ENCODE measurements around the gene TM4SF18.
A peak's percentile ranks its signal among the peaks of the same experiment; 100 is the strongest.

The TM4SF18 gene

GRCh38 chr3:149330609-149331331 is 2.7 kb downstream of the TM4SF18 start:
- DNase-seq (ENCODE audit: low spot score), result no peak

DNA sequence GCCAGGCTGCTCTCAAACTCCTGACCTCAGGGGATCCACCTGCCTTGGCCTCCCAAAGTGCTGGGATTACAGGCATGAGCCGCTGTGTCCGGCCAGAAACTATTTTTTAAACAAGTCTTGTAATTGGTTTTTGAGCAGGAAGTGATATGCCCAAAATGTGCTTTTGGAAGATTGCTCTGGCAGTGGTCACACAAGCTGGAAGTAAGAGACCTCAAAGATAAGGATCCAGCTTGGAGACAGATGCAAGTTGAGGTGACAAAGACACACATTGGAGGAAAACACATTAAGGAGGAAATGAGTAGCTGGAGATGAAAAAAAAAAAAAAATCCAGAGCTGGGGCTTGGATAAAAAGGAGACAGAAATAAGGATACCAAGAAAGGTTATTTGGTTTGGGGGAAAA is 6.3 kb downstream of the TM4SF18 start:
- no peak for DNase-seq (ENCODE audit: low spot score)

DNA sequence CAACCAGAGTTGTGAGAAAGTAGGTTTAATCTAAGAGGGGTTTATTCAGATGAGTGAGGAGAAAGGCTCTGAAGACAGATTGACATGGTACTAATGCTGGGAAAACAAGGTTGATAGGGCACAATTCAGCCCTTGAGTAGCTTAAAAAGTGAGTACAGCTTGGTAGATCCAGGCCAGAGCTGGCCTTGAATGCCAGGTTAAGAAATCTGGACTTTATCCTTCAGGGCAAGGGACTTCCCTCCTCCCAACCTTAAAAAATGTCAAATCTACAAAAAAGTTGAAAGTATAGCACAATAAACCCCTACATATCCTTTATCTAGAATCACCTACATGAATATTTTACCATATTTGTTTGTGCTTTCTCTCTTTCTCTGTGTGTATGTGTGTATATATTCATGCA is 7.9 kb downstream of the TM4SF18 start:
- DNase-seq (ENCODE audit: low spot score), result no peak

DNA sequence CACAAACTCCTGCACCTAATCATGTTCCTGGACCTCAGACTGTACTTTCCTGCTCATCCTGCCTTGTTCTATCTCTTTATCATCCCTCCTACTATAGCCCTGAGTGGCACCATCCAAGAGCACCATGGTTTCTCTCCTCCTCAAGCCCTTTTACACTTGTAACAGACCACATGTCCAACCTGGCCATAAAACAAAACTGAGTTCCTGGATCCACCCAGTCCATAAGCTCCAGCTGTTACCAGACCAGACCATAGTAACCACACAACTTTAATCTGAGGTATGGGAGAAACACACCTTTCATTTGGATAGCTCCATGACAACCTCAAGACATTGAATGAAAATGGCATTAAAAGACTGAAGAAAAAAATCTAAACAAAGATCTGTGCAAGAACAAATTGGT is 9.1 kb downstream of the TM4SF18 start:
- DNase-seq (ENCODE audit: low spot score), result no peak

DNA sequence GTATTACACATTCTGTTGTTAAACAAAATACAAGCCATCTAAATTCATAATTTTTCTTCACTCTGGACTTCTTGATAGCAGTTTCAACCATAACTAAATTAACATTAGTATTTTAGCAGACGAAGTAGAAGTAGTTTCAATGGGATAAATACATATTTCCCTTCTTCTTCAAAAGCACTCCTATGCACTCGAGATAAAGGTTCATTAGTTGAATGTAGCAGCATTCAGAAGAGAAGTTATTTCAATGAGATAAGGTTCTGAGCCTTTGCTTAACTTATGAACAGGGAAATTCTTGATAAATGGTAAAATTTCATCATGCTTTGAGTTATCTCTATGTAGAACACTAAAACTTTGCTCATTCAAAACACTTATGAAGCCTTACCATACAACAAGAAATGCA is 11.8 kb downstream of the TM4SF18 start:
- no peak for DNase-seq (ENCODE audit: low spot score)

DNA sequence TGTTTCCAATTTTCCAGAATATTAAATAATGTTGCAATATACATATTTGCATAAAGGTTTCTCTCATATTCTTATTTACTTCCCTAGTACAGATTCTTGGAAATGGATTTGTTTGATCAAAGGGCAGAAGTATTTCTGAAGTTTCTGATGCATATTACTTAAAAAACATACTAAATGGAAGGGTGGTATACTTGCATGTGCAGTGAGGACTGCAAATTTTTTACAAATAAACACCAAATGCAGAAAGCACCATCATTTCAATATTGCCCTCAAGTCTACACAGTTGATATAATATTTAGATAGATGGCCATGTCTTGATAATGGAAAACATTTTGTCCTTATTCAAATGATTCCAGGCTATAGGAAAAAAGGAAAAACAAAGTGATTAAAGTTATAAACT is 12.3 kb downstream of the TM4SF18 start:
- DNase-seq (ENCODE audit: low spot score), result no peak

DNA sequence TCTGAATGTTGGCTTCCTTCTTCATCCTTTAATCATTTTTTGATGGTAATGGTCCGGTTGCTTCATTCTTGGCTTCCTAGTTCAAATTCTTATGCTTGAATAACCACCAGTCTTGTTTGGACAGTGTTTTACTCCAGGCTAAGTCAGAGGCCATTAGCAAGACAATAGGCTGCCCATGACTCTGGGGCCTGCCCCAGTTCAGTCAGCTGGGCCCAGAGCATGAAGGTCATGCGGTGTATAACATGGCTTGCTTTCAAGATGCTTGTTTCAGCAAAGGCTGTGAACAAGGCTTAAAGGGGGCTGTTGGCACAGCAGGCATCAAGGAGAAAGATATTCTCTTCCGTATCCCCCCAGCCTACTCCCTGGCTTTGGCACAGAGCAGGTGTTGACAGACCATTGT is 13.7 kb downstream of the TM4SF18 start:
- no peak for DNase-seq (ENCODE audit: low spot score)

GRCh38 chr3:149317072-149317471 is 16.4 kb downstream of the TM4SF18 start:
- no peak for DNase-seq (ENCODE audit: low spot score)

DNA sequence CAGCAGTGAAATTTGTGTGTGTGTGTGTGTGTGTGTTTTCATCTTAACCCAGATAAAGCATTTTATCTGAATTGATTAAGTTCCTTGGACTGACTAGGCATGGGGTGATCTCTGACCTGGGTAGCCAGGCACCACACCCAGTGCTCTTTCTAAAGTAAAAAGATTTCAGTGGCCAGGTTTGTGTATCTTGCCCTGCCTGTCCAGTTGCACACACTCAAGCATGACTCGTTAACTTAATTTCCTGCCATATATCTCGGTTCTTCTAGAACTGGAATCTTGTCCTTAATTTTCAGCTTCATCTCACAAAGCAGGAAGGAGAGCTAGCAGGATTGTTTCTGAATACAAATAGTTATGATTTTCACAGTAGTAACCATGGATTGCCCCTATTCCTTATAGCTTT is 17.0 kb downstream of the TM4SF18 start:
- no peak for DNase-seq (ENCODE audit: low spot score)

DNA sequence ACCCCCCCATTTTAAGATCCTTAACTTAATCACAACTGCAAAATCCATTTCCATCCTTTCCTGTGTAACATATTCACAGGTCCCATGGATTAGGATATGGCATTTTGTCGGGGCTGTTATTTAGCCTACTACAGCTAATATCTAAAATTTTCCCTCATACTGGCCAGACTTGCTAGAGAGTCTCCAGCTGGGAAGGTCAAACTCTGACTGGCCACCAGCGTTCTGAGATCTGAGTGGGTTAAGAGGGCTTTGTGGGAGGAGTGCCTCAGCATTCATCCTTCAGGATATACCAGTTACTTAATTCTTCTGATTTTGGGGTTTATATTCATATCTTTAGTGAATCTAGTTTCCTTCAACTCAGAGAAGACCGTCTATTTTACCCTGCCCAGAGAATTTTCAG is 17.7 kb downstream of the TM4SF18 start:
- no peak for DNase-seq (ENCODE audit: low spot score)

- no peak for DNase-seq (ENCODE audit: low spot score)
Measured at GRCh38 chr3:149314807-149315578, 18.4 kb downstream of the TM4SF18 start.

GRCh38 chr3:149313542-149313941 is 19.9 kb downstream of the TM4SF18 start:
- no peak for DNase-seq (ENCODE audit: low spot score)

GRCh38 chr3:149310796-149311534 is 22.5 kb downstream of the TM4SF18 start:
- DNase-seq (ENCODE audit: low spot score), result no peak

- DNase-seq (ENCODE audit: low spot score), result no peak
Measured at GRCh38 chr3:149307435-149307783, 26.0 kb downstream of the TM4SF18 start.

- DNase-seq (ENCODE audit: low spot score), result no peak
Measured at GRCh38 chr3:149306751-149307434, 26.5 kb downstream of the TM4SF18 start.

DNA sequence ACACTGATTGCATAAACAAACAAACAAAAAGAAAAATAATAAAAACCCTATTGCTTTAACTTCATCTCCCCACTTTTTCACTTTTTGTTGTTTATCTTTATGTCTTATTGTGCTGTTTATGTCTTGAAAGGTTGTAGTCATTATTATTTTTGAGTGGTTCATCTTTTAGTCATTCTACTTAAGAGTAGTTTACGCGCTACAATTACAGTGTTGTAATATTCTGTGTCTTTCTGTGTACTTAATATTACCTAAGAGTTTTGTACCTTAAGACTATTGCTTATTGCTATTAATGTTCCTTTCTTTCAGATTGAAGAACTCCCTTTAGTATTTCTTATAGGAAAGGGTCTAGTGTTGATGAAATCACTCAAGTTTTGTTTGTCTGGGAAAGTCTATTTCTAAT is 28.1 kb downstream of the TM4SF18 start:
- DNase-seq (ENCODE audit: low spot score), result no peak

- peak; percentile 68 for DNase-seq (ENCODE audit: low spot score)
Measured at GRCh38 chr3:149299938-149300801, 33.3 kb downstream of the TM4SF18 start.

DNA sequence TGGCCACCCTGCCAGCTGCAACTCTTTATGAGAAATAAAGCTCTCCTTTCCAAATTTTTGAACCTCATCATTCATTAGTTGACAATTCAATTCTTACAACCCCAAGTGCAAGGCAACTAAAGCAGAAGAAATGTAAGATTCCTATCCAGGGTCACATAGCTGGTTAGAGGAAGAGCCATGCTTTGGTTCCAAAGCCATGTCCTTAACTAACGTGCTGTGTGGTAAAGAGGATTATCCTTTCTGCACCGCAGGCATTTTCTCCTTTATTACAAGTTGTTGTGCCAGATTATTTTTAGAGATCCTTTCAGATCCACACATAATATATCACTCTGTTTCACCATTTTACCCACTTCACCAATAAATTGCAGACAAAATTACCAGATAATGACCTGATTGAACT is 36.5 kb downstream of the TM4SF18 start:
- DNase-seq (ENCODE audit: low spot score), result no peak

DNA sequence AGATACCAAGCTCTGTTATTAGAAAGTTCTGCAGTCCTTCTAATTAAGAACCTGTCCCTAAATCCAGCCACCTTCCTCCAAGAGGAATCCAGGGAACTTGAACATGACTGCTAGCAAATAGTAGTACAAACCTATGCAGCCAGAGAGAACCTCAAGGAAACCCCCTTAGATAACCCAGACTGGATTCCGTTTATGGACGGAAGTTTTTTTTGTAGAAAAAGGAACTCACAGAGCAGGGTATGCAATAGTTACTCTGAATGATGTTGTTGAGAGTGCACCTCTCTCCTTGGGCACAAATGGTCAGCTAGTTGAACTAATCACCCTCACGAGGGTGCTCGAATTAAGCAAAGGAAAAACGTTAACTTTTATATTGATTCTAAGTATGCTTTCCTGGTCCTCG is 40.8 kb downstream of the TM4SF18 start:
- DNase-seq (ENCODE audit: low spot score), result no peak

DNA sequence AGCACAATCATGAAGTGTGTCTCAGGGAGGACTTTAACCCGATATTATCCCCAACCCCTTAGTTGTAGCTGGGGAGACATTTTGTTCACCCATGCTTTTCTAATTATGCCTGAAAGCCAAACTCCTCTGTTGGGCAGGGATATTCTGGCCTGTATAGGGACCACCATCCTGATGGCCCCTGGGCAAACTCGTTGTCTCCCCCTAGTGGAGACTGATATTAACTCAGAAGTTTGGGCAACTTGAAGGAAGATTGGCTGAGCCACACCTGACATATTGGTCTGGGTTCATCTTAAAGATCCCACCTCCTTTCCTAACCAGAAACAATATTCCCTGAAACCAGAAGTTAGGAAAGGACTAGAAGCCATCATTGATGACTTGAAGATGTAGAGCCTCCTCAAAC is 42.3 kb downstream of the TM4SF18 start:
- DNase-seq (ENCODE audit: low spot score), result no peak

- no peak for DNase-seq (ENCODE audit: low spot score)
Measured at GRCh38 chr3:149288655-149289054, 44.8 kb downstream of the TM4SF18 start.

- DNase-seq (ENCODE audit: low spot score), result no peak
Measured at GRCh38 chr3:149284034-149284433, 49.4 kb downstream of the TM4SF18 start.

All from kidney capillary endothelial cell (primary cell).